GM12873 (cell line): ENCODE measurements around the gene SPTBN5.

Experiments
- CTCF ChIP-seq: IDR thresholded peaks from 2 replicates; pipeline ENCODE4 v1.5.1; 2012; ENCODE audit warnings: low read depth, mild to moderate bottlenecking, moderate library complexity, low read length, control low read depth; ENCODE audit not compliant: insufficient read depth; ENCODE audit errors: missing control alignments

SPTBN5 gene

GRCh38 chr15:41841131-41841530, 52.7 kb downstream of the SPTBN5 start:
- TF ChIP-seq CTCF: no peak

- no peak for TF ChIP-seq CTCF
Measured at GRCh38 chr15:41840673-41841072, 53.2 kb downstream of the SPTBN5 start.

- TF ChIP-seq CTCF: no peak
Measured at GRCh38 chr15:41839781-41840491, 53.9 kb downstream of the SPTBN5 start.

- TF ChIP-seq CTCF: no peak
Measured at GRCh38 chr15:41838400-41838897, 55.4 kb downstream of the SPTBN5 start, which contains the start of gene PLA2G4B. Gene PLA2G4B (plus strand): TSS chr15:41838847. CDS start chr15:41838914, 67 bp downstream.

- TF ChIP-seq CTCF: no peak
Measured at GRCh38 chr15:41836713-41837454, 57.0 kb downstream of the SPTBN5 start.

- no peak for TF ChIP-seq CTCF
Measured at GRCh38 chr15:41836073-41836472, 57.8 kb downstream of the SPTBN5 start.

- no peak for TF ChIP-seq CTCF
Measured at GRCh38 chr15:41834096-41834495, 59.8 kb downstream of the SPTBN5 start.
